D341Med (cell line): ENCODE results near the gene PRPH.
"Not testable (repeated sequence)": the region's sequence is repeated elsewhere in the genome, so short reads cannot be mapped to it uniquely, and the experiment has no call there.

ENCODE experiments used
- DNase-seq: peaks from one replicate; pipeline ENCODE4 v3.0.0; 2012; ENCODE audit warnings: low spot score

PRPH gene

GRCh38 chr12:49333778-49334177, 38.8 kb downstream of the PRPH start:
- DNase-seq: not testable (repeated sequence)

GRCh38 chr12:49334226-49334625, 39.3 kb downstream of the PRPH start:
- no peak for DNase-seq

DNA sequence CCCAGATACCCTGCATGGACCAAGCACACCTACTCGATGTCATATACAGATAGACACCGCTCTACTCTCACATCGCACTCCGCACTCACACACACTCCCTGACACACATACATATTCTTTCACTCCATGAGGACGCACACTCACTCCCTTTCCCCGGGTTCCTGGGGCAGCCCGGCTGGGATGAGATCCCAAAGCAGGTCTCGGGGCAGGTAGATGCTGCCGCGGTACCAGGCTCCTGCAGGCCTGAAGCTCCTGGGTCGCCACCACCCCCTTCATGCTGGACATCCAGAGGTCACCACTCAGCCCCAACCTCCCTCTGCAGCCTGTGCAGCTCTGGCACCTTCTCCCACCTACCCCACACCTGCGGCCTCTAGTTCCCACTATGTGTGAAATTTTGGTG, 39.7 kb downstream of the PRPH start:
- DNase-seq: peak; percentile 32

GRCh38 chr12:49335118-49335954, 40.4 kb downstream of the PRPH start:
- DNase-seq: no peak

- peak; percentile 43 for DNase-seq
These were observed 41.2 kb downstream of the PRPH start for GRCh38 chr12:49335955-49336644.

GRCh38 chr12:49336645-49337584, 42.0 kb downstream of the PRPH start, which contains the start of gene C1QL4:
Gene C1QL4, minus strand, starts transcription at chr12:49337188. Its CDS starts 711 bp downstream, at chr12:49336477.
- peak; percentile 96 for DNase-seq

DNA sequence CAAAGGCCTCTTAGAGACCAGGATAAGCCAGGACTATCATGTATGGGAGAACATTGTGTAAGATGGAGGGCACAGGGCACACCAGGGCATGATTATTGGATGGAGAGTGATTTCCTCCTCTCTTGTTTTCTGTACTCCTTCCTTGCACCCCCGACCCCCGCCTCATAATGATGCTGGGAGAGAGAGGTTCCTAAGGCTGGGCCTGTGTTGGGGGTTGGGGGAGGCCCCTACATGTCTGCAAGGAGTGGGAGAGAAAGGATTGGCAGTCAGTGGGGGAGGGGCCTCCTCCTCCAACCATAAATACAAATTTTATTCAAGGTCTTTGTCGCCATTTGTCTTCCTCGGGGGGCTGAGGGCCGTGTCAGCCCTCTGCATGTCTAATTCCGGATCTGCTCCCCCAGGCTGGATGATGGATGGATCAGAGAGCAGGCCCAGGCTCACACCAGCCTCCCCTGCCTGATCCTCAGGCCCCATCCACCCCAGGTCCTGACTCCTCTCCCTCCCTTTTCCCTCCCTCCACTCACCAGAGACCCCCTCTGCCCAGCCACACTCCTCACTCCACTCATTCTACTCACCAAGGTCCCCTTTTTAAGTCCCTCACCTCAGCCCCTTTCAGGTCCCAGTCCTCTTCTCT, 44.0 kb downstream of the PRPH start:
- no peak for DNase-seq

DNA sequence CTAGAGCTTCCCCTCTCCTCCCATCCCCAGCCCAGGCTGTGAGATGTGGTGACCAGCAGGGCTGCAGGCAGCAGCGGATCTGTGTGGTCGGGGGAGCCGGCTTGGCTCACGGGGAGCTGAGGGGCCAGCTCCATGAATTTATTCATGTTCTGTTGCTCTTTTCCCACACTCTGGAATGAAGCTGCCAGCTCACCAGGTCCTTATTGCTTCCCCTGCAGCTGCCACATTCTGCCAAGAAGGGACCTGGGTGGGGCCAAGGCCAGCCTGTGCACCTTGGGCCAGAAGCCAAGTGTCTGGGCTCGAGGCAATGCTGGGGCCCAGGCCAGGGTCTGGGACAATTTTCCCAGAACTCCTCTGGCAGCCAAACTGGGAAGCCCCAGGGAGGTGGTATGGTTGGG, 44.5 kb downstream of the PRPH start:
- DNase-seq: no peak

- DNase-seq: no peak
These were observed 45.3 kb downstream of the PRPH start for GRCh38 chr12:49340095-49340870.

- DNase-seq: no peak
These were observed 46.2 kb downstream of the PRPH start for GRCh38 chr12:49340971-49341776.

DNA sequence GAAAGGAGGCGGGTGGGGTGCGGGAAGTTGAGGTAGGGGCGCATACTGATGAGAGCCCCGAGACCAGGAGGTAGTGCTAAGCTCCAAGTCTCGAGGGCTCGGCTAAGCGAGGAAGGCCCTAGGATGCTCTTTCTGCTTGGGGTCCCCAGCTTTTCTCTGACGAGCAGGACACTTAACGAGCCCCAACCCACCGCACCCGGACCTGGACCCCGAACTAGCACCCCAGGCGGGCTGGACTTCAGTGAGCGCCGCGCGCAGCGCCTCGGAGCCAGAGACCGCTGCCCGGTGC, 46.8 kb downstream of the PRPH start:
- no peak for DNase-seq

DNA sequence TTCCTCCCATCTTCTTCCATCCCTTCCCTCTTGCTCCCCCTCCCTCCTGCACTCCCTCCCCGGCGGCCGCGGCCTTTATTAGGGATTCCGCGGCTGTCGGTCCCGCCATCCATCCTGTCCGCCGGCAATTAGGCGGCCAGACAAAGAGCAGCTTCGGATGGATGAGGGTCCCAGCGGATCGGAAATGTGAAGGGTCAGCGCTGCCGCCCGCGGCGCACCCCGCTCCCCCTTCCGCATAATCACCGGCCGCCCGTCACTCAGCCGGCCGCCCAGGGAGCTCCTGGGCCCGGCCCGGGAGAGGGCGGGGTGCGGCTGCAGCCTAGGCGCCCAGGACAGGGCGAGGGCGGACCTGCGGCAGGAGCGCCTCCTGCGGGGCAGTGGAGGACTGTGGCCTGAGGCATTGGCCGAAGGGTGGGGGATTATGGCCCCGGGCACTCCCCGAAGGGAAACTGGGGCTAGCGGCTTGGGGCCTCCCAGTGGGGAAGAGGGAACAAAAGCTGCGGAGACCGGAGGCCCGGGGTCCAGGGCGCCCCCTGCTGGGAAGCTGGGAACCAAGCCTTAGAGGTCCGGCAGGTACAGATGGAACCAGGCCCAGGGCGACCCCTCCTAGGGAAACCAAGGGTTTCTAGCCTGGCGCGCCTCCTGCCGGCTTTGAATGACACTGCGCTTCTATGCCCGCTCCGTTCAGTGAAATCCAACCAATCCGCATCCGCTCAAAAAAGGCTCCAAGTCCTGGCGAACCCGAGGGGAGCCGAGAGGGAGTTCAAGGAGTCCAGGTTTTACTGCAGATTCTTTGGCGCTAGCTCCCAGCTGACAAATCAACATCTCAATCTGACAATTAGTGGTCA, 47.3 kb downstream of the PRPH start:
- DNase-seq: peak; percentile 91

DNA sequence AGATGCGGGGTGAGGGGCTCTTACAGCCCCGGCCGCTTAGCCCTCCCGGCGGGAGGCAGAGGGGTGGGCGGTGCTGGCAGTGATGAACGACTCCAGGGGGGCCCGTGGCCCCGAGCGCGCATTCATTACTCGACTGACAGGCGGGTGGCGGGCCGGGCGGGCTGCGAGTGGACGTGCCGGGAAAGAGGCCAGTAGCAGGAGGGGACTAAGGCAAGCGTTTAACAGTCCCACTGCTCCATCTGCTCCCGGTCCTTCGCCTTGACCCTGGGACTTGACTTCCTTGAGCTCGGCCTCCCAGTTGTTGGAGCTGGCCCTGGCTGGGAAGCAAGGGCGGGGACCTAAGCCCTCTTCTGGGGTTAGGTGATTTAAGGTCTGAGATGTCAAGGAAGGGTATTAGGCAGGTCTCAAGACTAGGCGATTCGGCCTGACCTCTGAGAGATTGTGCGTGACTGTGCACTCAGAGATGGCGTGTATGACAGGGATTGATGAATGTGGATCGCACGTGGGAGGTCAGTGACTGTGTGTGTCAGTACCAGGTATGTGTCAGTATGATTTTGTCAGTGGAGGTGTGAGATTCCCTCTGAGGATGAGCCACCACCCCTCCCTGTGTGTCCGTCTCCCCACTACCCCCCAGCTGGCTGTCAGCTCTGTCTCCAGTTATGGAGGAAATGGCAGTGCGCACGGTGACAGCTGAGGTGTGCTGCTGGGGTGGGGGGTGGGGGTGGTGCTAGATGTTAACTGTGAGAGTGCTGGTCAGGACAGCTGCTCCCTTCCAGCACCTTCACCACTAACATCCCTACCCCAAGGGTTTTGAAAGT, 48.2 kb downstream of the PRPH start:
- no peak for DNase-seq

DNA sequence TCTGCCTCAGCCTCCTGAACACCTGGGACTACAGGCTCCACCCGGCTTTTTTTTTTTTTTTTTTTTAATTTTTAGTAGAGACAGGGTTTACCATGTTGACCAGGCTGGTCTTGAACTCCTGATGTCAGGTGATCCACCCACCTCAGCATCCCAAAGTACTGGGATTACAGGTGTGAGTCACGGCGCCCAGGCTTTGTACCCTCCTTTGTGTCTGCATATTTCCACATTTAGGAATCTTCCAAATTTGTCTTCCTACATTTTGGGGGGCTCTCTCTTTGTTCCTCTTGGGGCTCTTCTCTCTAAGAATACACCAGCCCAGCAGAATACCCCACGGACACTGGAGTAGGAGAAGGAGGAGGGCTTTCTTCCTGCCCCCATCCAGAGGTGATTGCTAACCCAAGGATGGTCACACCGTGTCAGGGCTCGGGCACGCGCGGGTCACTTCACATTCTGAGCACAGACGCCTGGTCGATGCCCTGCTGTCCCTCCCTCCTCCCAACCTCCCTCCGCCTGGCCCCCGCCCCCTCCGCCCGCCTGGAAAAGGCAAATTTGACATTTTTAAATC, 49.6 kb downstream of the PRPH start:
- no peak for DNase-seq

DNA sequence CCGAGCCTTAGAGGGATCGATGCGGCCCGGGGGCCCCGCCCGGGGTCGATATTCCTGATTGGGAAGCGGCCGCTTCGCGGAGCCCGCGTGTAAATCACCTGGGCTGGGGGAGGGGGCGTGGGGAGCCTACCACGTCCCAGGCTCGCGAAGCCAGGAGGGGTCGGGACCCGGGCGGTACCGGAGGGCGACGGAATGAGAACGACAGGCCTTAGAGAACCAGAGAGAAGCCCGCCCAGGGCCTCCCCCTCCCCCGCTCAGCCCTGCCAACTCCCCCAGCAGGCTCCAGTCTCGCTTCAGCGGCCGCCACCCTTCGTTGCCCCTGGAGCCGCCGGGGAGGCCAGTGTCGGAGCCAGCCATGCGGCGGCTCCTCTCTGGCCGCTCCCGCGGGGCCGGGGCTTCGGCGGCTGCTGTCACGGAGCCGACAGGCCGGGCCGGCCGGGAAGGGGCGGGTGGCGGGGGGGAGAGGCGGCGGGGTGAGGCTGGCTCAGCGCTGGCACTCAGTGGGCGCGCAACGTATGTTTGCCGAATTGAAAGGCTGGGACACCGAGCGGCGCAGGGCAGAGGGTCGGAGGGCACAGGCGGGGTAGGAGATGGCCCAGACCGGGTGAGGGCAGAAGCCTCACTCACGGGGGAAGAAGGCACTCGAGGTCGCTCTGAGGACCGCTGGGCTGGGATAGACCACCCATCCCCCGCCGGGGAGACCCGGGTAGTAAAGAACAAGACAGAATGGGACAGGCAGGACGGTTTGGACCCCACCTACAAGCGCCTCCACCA, 50.3 kb downstream of the PRPH start:
- peak; percentile 73 for DNase-seq

GRCh38 chr12:49345825-49346658, 51.1 kb downstream of the PRPH start:
- DNase-seq: peak; percentile 58
